Activated naive CD4-positive, alpha-beta T cell treated with anti-CD3 and anti-CD28 coated beads, Interleukin-2, amount 10 ng/mL, durations not matched to agents 7 days and 5 days (primary cell): ENCODE measurements around the gene TAS2R60.
"Not testable (repeated sequence)": the region's sequence is repeated elsewhere in the genome, so short reads cannot be mapped to it uniquely, and the experiment has no call there.

Source experiments
- CTCF ChIA-PET: fragments of 350-600 bp; sonication (Branson Sonifier 250); formaldehyde crosslinking; loops from one replicate; lab custom pipeline; 2021; ENCODE audit warnings: antibody characterized with exemption; lab: Charles Lee
- DNase-seq: peaks from one replicate; pipeline ENCODE4 v3.0.0-alpha.2; 2020
- H3K27ac Mint-ChIP-seq: one replicate; pipeline ENCODE4 v1.8.0; 2021; ENCODE audit warnings: mild to moderate bottlenecking, moderate library complexity, mixed read lengths
- H3K27me3 Mint-ChIP-seq: one replicate; pipeline ENCODE4 v1.8.0; 2021; ENCODE audit warnings: mild to moderate bottlenecking, mixed read lengths
- H3K36me3 Mint-ChIP-seq: one replicate; pipeline ENCODE4 v1.8.0; 2021; ENCODE audit warnings: mixed read lengths
- H3K4me1 Mint-ChIP-seq: one replicate; pipeline ENCODE4 v1.8.0; 2021; ENCODE audit warnings: mixed read lengths
- H3K4me3 Mint-ChIP-seq: one replicate; pipeline ENCODE4 v1.8.0; 2021; ENCODE audit warnings: mild to moderate bottlenecking, moderate library complexity, mixed read lengths
- H3K9me3 Mint-ChIP-seq: one replicate; pipeline ENCODE4 v1.8.0; 2021; ENCODE audit warnings: mixed read lengths

Gene TAS2R60

GRCh38 chr7:143405173-143406001, 37.9 kb upstream of the TAS2R60 start:
- Mint-ChIP-seq H3K36me3 (peaks cover 4% of the 10 kb centered on the region), H3K27ac (no peak overlapping the region), H3K27me3 (peaks cover 15% of the 10 kb centered on the region), H3K4me3 (no peak overlapping the region), H3K9me3 (no peaks in the 10 kb centered on the region), H3K4me1 (peaks cover 50% of the 10 kb centered on the region)
- CTCF ChIA-PET, result interaction anchor here (1.1 to 3.7 kb wide), 4 partner anchors 9 to 26 kb away, joined by 3 to 28 read pairs (median 6); no protein-coding TSS in a partner anchor
- no peak for DNase-seq

GRCh38 chr7:143406002-143406357, 37.3 kb upstream of the TAS2R60 start:
- H3K4me1 Mint-ChIP-seq, result peaks cover 51% of the 10 kb centered on the region
- no peak overlapping the region for H3K27ac Mint-ChIP-seq
- peaks cover 4% of the 10 kb centered on the region for H3K36me3 Mint-ChIP-seq

DNA sequence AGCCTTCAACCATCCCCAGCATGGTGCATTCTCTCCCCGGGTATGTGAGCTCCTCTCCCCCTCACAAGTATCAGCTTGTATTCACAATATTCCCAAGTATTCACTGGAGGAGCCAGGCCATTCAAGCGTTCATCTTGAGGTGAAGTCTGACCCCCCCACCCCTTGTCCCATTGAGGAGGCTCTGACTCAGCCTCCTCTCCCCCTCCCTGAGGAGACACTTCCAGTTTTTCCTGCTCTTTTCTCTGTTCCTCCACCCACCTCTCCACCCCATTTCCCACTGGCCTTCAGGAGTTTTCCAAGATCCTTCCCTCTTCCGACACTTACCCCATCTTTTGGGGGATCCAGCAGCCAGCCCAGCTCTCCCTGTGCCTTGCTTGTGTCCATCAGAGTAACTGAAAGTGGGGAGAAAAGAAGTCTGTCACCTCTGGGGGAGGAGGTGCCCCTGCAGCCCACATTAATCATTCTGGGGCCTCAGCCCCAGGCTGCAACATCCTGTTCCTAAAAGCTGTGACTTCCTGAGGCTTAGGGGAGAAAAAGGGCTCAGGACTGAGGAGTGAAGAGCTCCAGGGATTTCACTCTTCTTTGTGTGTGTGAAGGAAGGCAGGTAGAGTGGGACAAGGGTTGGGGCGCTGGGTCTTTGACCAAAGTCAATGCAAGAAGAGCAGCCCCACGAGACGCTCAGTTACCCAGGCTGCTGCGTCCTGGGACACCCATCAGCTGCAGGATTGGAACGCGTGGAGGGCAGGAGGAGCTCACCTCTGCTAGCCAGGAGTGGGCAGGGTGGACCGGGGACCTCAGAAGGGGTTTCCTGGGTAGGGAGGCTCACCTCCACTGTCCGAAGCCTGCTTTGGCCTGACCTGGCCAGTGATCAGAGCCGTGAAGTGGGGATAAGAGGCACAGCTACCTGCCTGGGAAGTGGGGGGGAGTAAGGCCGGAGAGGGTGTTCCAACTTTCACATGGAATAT, 35.7 kb upstream of the TAS2R60 start:
- CTCF ChIA-PET, result interaction anchor here (0.6 to 3.7 kb wide), 17 partner anchors 10 to 1661 kb away, joined by 3 to 28 read pairs (median 4); no protein-coding TSS in a partner anchor
- Mint-ChIP-seq H3K27ac (peak overlapping the region; percentile 8), H3K4me3 (peak overlapping the region; percentile 78), H3K36me3 (peaks cover 4% of the 10 kb centered on the region), H3K9me3 (no peaks in the 10 kb centered on the region), H3K27me3 (peaks cover 9% of the 10 kb centered on the region), H3K4me1 (peaks cover 57% of the 10 kb centered on the region)
- peak; percentile 61 for DNase-seq

More at GRCh38 chr7:143406002-143406357, 37.3 kb upstream of the TAS2R60 start:
- no peaks in the 10 kb centered on the region for H3K9me3 Mint-ChIP-seq
- H3K4me3 Mint-ChIP-seq, result no peak overlapping the region
- CTCF ChIA-PET, result interaction anchor here (1.5 to 3.7 kb wide), 5 partner anchors 8 to 166 kb away, joined by 3 to 28 read pairs (median 9); no protein-coding TSS in a partner anchor
- H3K27me3 Mint-ChIP-seq, result peaks cover 14% of the 10 kb centered on the region
- no peak for DNase-seq

DNA sequence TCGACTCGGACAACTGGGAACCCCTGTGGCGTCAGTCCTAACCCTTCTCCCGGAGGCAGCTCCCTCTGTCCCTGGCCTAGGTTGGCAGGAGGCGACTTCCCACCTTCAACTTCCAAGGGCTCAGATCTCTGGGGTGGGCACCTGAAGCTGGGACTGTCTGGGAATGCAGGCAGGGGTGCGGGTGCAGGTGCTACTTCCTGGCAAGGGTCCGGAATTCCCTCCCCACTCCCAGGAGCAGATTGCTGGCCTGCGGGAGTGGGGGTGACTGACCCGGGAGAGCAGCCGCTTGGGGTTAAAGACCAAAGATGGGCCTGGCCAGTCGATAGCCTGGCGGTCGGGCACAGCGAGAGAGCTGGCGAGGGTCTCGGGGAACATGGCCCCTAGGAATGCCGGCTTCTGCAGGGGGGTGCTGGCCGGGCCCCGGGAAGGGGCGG, 35.0 kb upstream of the TAS2R60 start:
- Mint-ChIP-seq H3K36me3 (peaks cover 4% of the 10 kb centered on the region), H3K4me3 (peak overlapping the region; percentile 78), H3K4me1 (peaks cover 57% of the 10 kb centered on the region), H3K9me3 (no peaks in the 10 kb centered on the region), H3K27ac (no peak overlapping the region), H3K27me3 (peaks cover 9% of the 10 kb centered on the region)
- no peak for DNase-seq
- CTCF ChIA-PET, result interaction anchor here (0.6 to 3.7 kb wide), 13 partner anchors 9 to 1661 kb away, joined by 3 to 28 read pairs (median 5); no protein-coding TSS in a partner anchor

- Mint-ChIP-seq H3K27me3 (peaks cover 9% of the 10 kb centered on the region), H3K4me3 (peak within 1 kb of the TSS; percentile 78), H3K27ac (peak within 1 kb of the TSS; percentile 8), H3K4me1 (peaks cover 57% of the 10 kb centered on the region), H3K36me3 (peaks cover 4% of the 10 kb centered on the region), H3K9me3 (no peaks in the 10 kb centered on the region)
- peak; percentile 65 for DNase-seq
- CTCF ChIA-PET, result interaction anchor here (0.6 to 3.7 kb wide), 11 partner anchors 8 to 194 kb away, joined by 3 to 28 read pairs (median 3); no protein-coding TSS in a partner anchor
Observed at GRCh38 chr7:143408686-143409561, 34.3 kb upstream of the TAS2R60 start, which contains the start of gene EPHA1. Gene EPHA1, minus strand, starts transcription at chr7:143408856. Its CDS starts 51 bp downstream, at chr7:143408805.

- DNase-seq, result no peak
- Mint-ChIP-seq H3K4me1 (peaks cover 49% of the 10 kb centered on the region), H3K36me3 (peaks cover 4% of the 10 kb centered on the region), H3K9me3 (no peaks in the 10 kb centered on the region), H3K4me3 (peak overlapping the region; percentile 6), H3K27me3 (peaks cover 9% of the 10 kb centered on the region), H3K27ac (no peak overlapping the region)
- CTCF ChIA-PET, result interaction anchor here (0.6 kb wide), 1 partner anchor 20 kb away, joined by 3 read pairs; no protein-coding TSS in a partner anchor
Observed at GRCh38 chr7:143410521-143411004, 32.7 kb upstream of the TAS2R60 start.

GRCh38 chr7:143411976-143412708, 31.1 kb upstream of the TAS2R60 start:
- Mint-ChIP-seq H3K4me3 (no peak overlapping the region), H3K36me3 (no peaks in the 10 kb centered on the region), H3K27ac (no peak overlapping the region), H3K9me3 (no peaks in the 10 kb centered on the region), H3K27me3 (peaks cover 9% of the 10 kb centered on the region), H3K4me1 (peaks cover 35% of the 10 kb centered on the region)
- CTCF ChIA-PET, result no interaction called here
- DNase-seq, result no peak

- H3K27ac Mint-ChIP-seq, result no peak overlapping the region
- H3K27me3 Mint-ChIP-seq, result no peaks in the 10 kb centered on the region
- H3K4me3 Mint-ChIP-seq, result no peak overlapping the region
- no peaks in the 10 kb centered on the region for H3K36me3 Mint-ChIP-seq
- peaks cover 25% of the 10 kb centered on the region for H3K4me1 Mint-ChIP-seq
- H3K9me3 Mint-ChIP-seq, result no peaks in the 10 kb centered on the region
- DNase-seq, result no peak
- CTCF ChIA-PET, result no interaction called here
Observed at GRCh38 chr7:143413123-143413522, 30.1 kb upstream of the TAS2R60 start.

DNA sequence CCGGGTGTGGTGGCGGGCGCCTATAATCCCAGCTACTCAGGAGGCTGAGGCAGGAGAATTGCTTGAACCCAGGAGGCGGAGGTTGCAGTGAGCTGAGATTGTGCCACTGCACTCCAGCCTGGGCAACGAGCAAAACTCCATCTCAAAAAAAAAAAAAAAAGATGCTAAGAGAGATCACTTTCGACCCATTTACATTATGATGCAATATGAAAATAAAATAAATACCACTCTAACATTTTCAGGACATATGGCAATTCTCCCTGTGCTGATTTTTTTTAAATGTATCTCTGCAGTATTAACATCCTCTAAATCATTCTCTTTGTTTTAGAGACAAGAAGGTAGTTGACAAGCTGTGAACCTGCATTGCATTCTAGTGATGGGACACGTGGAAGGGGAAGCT, 28.0 kb upstream of the TAS2R60 start:
- not testable (repeated sequence) for DNase-seq, H3K27me3 Mint-ChIP-seq, H3K27ac Mint-ChIP-seq, H3K4me1 Mint-ChIP-seq, H3K36me3 Mint-ChIP-seq, H3K4me3 Mint-ChIP-seq, H3K9me3 Mint-ChIP-seq
- CTCF ChIA-PET, result interaction anchor here (0.6 to 5.2 kb wide), 16 partner anchors 8 to 548 kb away, joined by 3 to 77 read pairs (median 4); partner anchors contain the start of gene ZYX

GRCh38 chr7:143415742-143416397, 27.4 kb upstream of the TAS2R60 start:
- peaks cover 3% of the 10 kb centered on the region for H3K9me3 Mint-ChIP-seq
- no peak overlapping the region for H3K27ac Mint-ChIP-seq
- CTCF ChIA-PET, result interaction anchor here (0.7 to 5.2 kb wide), 25 partner anchors 7 to 200 kb away, joined by 3 to 77 read pairs (median 5); partner anchors contain the start of genes EPHA1 and ZYX
- peaks cover 5% of the 10 kb centered on the region for H3K4me1 Mint-ChIP-seq
- H3K36me3 Mint-ChIP-seq, result peaks cover 2% of the 10 kb centered on the region
- no peak overlapping the region for H3K4me3 Mint-ChIP-seq
- no peaks in the 10 kb centered on the region for H3K27me3 Mint-ChIP-seq
- no peak for DNase-seq

- H3K36me3 Mint-ChIP-seq, result peaks cover 2% of the 10 kb centered on the region
Observed at GRCh38 chr7:143416565-143417149, 26.6 kb upstream of the TAS2R60 start.

More at GRCh38 chr7:143416565-143417149, 26.6 kb upstream of the TAS2R60 start:
- no peak overlapping the region for H3K27ac Mint-ChIP-seq
- no peaks in the 10 kb centered on the region for H3K27me3 Mint-ChIP-seq
- CTCF ChIA-PET, result interaction anchor here (0.7 to 5.2 kb wide), 26 partner anchors 8 to 876 kb away, joined by 3 to 77 read pairs (median 5); partner anchors contain the start of genes EPHA1 and ZYX
- no peak overlapping the region for H3K4me3 Mint-ChIP-seq
- DNase-seq, result no peak
- peaks cover 5% of the 10 kb centered on the region for H3K4me1 Mint-ChIP-seq
- peaks cover 3% of the 10 kb centered on the region for H3K9me3 Mint-ChIP-seq
